ENCODE results near the gene MOB3B.

The MOB3B gene

GRCh38 chr9:27282269-27282668 is 247.3 kb downstream of the MOB3B start:
- Histone ChIP-seq H3K27me3 (no peaks in the 10 kb centered on the region), H3K9me3 (no peaks in the 10 kb centered on the region), H3K27ac (no peak overlapping the region), H3K4me3 (no peak overlapping the region), H3K36me3 (no peaks in the 10 kb centered on the region), H3K4me1 (no peaks in the 10 kb centered on the region)
- no peak for DNase-seq
- no peak for TF ChIP-seq CTCF (IDR thresholded peaks at IDR 0.05)
- intact Hi-C loops (cut with DNase I; ENCODE audit: low total_unique reads) = no loop called here

DNA sequence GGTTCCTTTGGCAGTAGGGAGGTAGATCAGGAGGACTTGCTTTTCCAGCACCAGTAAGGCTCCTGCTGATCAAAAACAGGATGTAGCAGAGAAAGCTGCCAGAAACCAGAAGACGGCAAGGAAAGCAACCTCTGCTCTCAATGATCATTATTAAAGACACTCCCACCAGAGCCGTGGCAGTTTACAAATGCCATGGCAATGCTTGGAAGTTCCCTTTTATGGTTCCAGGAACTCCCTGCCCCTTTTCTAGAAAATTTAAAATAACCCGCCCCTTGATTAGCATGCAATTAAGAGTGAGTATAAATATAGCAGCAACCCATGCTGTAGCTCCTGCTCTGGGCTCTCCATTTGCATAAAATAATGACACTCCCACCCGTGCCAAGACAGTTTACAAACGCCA is 248.8 kb downstream of the MOB3B start:
- no peak overlapping the region for H3K27ac ChIP-seq
- H3K4me1 ChIP-seq = peaks cover 0 to 3% (median 0%) of the 10 kb centered on the region in 4 donors
- H3K36me3 ChIP-seq = no peaks in the 10 kb centered on the region
- DNase-seq = no peak
- no peak overlapping the region for H3K4me3 ChIP-seq
- no peaks in the 10 kb centered on the region for H3K27me3 ChIP-seq
- intact Hi-C loops (cut with DNase I; ENCODE audit: low total_unique reads) = no loop called here
- H3K9me3 ChIP-seq = no peaks in the 10 kb centered on the region
- no peak for TF ChIP-seq CTCF (IDR thresholded peaks at IDR 0.05)

DNA sequence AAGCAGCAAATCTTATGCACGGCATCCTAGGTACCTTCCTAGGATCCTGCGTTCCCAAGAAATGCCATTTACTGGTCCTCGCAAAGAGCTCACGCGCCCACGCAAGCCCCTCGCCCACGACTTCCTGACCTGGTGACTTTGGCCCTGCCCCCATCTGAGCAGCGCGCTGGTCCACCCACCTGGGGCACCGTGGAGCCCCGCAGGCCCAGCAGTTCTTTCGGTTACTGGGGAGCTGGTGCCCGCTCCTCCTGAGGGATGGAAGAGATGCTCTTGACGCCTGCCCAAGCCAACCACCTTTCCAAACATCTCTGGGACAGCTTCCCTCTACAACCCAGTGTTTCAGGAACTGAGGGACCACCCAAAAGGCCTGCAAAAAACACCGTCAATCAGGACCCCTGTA is 249.4 kb downstream of the MOB3B start:
- intact Hi-C loops (cut with DNase I; ENCODE audit: low total_unique reads) = no loop called here
- Histone ChIP-seq H3K36me3 (no peaks in the 10 kb centered on the region), H3K4me1 (peaks cover 0 to 4% (median 0%) of the 10 kb centered on the region in 4 donors), H3K9me3 (no peaks in the 10 kb centered on the region), H3K27me3 (no peaks in the 10 kb centered on the region), H3K27ac (no peak overlapping the region), H3K4me3 (no peak overlapping the region)
- TF ChIP-seq CTCF (IDR thresholded peaks at IDR 0.05) = no peak
- DNase-seq = no peak

DNA sequence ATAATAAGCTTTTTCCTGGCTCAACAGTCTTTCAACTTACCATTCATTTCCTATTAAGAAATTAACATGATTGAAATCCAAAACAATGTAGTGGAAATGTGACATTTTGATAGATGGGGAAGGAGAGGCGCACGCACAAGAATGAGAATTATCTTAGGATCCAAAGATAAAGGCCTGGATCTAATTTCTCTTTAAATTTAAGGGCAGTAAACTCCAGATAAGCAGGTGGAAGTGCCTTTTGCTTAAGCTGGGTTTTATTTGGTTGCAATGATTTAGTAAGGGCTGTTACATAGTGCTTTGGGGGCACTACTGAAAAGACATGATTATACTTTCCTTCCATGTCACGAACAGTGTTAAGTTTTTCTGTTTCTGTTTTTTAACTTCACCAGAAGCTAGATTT is 250.0 kb downstream of the MOB3B start:
- Histone ChIP-seq H3K27ac (no peak overlapping the region), H3K4me1 (peaks cover 0 to 4% (median 0%) of the 10 kb centered on the region in 4 donors), H3K27me3 (no peaks in the 10 kb centered on the region), H3K4me3 (no peak overlapping the region), H3K9me3 (no peaks in the 10 kb centered on the region), H3K36me3 (no peaks in the 10 kb centered on the region)
- DNase-seq = no peak
- TF ChIP-seq CTCF (IDR thresholded peaks at IDR 0.05) = no peak
- intact Hi-C loops (cut with DNase I; ENCODE audit: low total_unique reads) = loop anchor here (5.0 kb wide), 1 partner anchor 242 kb away; no protein-coding TSS in a partner anchor

- Histone ChIP-seq H3K27ac (no peak overlapping the region), H3K36me3 (no peaks in the 10 kb centered on the region), H3K27me3 (no peaks in the 10 kb centered on the region), H3K4me1 (peaks cover 0 to 4% (median 0%) of the 10 kb centered on the region in 4 donors), H3K9me3 (no peaks in the 10 kb centered on the region), H3K4me3 (no peak overlapping the region)
- intact Hi-C loops (cut with DNase I; ENCODE audit: low total_unique reads) = loop anchor here (5.0 kb wide), 1 partner anchor 241 kb away; no protein-coding TSS in a partner anchor
- DNase-seq = no peak
- TF ChIP-seq CTCF (IDR thresholded peaks at IDR 0.05) = no peak
Observed at GRCh38 chr9:27278374-27278773, 251.2 kb downstream of the MOB3B start.
